ENCODE measurements around the gene DCTN2.

DCTN2 gene

DNA sequence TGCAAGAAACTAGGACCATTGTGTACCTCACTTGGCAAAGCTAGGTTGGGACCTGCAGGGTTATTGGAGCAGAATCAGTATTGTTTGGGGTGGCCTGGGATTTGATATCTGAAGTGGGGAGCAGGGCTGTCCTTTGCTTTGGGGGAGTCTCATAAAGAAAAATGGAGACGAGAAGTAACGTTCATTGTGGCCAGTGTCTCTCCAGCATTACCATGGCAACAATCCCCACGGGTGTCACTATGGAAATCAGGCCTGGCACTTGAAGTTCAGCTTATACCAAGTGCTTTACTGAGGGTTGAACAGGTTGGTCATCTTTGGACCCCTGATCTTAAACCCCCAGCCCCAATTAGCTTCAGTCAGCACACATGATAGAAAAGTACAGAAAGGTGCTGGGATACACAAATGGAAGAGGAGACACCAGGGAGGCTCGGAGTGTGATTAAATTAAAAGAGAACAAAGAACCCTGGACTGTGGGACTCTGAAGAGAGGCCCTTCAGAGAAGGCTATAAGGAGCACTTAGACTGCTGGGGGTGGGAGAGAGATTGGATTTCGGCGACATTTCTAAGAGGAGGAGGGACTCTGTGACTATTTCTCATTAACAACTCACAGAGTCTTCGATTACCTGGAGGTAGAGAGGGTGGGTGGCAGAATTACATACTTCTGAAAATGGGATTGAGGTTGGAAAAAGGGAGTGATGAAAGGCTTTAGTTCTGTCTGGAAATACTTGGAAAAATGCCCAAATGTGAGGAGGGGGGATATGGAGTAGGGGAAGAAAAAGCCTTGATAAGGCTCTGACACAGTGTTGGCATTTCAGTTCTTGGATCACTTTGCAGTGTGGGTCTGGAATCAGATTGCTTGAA, 6.6 kb upstream of the DCTN2 start:
- Histone ChIP-seq H3K27ac (no peak overlapping the region), H3K9me3 (ENCODE audit: severe bottlenecking) (no peaks in the 10 kb centered on the region), H3K4me3 (ENCODE audit: low read depth, low read length) (no peak overlapping the region), H3K27me3 (ENCODE audit: insufficient read depth, low read depth, severe bottlenecking) (no peaks in the 10 kb centered on the region), H3K36me3 (no peaks in the 10 kb centered on the region; the same call in none of the 2 replicates)
- TF ChIP-seq, protein P1, sequence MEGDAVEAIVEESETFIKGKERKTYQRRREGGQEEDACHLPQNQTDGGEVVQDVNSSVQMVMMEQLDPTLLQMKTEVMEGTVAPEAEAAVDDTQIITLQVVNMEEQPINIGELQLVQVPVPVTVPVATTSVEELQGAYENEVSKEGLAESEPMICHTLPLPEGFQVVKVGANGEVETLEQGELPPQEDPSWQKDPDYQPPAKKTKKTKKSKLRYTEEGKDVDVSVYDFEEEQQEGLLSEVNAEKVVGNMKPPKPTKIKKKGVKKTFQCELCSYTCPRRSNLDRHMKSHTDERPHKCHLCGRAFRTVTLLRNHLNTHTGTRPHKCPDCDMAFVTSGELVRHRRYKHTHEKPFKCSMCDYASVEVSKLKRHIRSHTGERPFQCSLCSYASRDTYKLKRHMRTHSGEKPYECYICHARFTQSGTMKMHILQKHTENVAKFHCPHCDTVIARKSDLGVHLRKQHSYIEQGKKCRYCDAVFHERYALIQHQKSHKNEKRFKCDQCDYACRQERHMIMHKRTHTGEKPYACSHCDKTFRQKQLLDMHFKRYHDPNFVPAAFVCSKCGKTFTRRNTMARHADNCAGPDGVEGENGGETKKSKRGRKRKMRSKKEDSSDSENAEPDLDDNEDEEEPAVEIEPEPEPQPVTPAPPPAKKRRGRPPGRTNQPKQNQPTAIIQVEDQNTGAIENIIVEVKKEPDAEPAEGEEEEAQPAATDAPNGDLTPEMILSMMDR (IDR thresholded peaks at IDR 0.05; ENCODE audit: low read depth, low read length) = no peak
- DNase-seq = no peak

DNA sequence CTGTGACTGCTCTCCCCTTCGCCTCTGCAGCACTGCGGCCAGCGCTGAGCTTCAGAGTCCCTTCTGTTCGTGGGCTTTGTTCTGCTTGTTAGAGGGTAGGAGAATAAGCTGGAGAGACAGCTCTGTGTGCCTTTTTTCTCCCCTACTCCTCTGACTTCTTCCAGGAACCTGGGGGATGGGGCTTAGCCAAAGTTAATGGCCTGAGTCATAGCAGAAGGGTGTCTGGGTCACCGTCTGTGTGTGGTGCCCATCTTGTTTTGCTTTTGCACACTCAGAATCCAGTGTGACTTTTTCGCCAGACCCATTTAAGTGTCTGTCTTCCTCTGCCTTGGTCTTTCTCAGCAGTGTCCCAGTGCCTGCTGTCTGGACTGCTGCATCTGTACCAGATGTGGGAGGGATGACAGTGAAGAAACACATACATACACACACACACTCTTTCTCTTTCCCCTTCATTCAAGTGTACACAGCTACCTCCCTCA, 5.9 kb upstream of the DCTN2 start:
- DNase-seq = no peak
- H3K27ac ChIP-seq = no peak overlapping the region
- no peaks in the 10 kb centered on the region; the same call in none of the 2 replicates for H3K36me3 ChIP-seq
- H3K4me3 ChIP-seq (ENCODE audit: low read depth, low read length) = no peak overlapping the region
- H3K27me3 ChIP-seq (ENCODE audit: insufficient read depth, low read depth, severe bottlenecking) = no peaks in the 10 kb centered on the region
- no peaks in the 10 kb centered on the region for H3K9me3 ChIP-seq (ENCODE audit: severe bottlenecking)
- TF ChIP-seq, protein P1 (IDR thresholded peaks at IDR 0.05; ENCODE audit: low read depth, low read length) = no peak

DNA sequence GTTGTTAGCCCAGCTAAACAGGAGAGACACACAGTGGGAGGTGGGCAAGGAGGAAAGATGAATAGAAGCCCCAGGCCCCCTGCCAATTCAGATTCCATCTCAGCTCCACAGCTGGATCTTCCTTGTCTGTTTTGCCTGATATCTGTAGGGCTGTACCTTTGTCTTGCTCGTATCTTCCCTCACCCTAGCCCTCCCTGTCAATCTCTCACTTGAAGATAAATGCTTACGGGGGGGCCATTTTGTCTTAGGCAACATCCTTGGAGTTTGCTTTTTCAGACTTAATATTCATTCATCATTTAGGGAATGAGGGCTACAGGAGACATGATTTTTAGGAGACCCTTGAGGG, 5.3 kb upstream of the DCTN2 start:
- H3K4me3 ChIP-seq (ENCODE audit: low read depth, low read length) = no peak overlapping the region
- H3K27me3 ChIP-seq (ENCODE audit: insufficient read depth, low read depth, severe bottlenecking) = no peaks in the 10 kb centered on the region

DNA sequence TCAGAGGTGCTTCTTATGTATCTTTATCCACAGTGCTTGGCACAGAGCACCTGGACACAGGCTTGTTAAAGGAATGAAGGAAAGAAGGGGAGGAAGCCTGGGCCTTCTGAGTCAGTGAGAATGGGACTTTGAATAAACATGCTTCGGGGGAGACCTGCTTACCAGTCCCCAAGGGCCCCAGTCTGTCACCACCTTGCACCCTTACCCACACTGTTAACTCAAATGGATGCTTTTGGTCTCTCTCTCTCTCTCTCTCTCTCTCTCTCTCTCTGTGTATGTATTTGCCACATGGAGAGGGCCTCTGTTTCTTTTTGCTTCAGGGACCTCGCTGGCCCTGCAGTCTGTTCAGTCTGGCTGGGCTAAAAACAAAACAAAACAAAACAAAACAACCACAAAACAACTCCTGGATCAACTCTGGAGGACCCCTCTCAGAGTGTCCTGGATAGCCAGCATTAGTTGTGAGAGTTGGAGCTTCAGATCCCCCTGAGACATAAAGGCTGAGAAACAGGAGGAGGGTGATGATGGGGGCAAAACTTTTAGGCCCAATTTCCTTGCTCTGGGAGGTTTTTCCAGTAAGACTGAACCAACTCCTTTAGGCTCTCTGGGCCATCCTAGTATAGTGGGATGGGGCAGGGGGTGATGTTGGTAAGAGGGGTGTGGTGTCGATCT, 4.8 kb upstream of the DCTN2 start:
- no peaks in the 10 kb centered on the region for H3K9me3 ChIP-seq (ENCODE audit: severe bottlenecking)
- no peak overlapping the region for H3K4me3 ChIP-seq (ENCODE audit: low read depth, low read length)
- H3K27me3 ChIP-seq (ENCODE audit: insufficient read depth, low read depth, severe bottlenecking) = no peaks in the 10 kb centered on the region
- TF ChIP-seq, protein P1 (IDR thresholded peaks at IDR 0.05; ENCODE audit: low read depth, low read length) = no peak
- H3K27ac ChIP-seq = no peak overlapping the region
- DNase-seq = no peak
- H3K36me3 ChIP-seq = no peaks in the 10 kb centered on the region; the same call in none of the 2 replicates

More for the DNA sequence above, 5.3 kb upstream of the DCTN2 start:
- H3K27ac ChIP-seq = no peak overlapping the region
- no peaks in the 10 kb centered on the region; the same call in none of the 2 replicates for H3K36me3 ChIP-seq
- TF ChIP-seq, protein P1 (IDR thresholded peaks at IDR 0.05; ENCODE audit: low read depth, low read length) = no peak
- H3K9me3 ChIP-seq (ENCODE audit: severe bottlenecking) = no peaks in the 10 kb centered on the region
- DNase-seq = no peak

DNA sequence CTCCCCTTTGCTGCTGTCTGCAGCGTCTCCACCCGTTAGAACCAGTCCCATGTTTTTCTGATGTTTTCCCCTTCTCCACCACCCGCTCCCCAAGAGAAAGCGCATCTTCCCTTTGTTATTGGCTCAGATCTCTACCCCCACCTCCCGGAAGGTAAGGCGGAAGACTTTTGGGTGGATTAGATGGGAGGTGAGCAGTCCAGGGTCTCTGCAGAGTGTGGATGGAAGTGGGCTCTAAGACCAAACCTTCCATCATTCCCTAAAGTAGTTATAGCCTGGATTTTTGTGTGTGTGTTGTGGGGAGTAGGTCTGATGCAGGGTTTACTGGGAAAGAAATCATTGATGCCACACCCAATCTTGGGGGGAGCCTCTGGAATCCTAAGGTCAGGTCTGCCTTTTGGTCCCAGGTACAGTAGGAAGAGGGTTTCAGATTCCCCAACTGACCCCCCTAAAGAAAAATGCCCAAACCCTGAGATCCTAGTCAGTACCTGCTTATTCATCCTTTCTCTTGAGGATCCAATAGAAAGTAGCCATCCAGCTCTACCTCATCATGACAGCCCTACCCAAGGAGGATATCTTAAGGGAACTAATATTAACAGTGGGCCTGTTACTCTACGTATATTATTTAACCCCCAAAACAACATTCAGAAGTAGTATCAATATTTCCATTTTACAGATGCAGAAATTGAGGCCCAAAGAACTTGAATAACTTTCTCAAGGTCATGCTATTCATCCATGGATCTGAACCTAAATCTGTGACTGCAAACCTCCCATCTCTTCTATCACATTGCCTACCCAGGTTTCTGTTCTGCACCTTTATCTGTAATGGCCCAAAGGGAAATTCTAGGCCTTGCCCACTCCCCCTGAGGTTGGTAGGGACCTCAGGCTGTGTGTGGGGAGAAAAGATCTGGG, 3.9 kb upstream of the DCTN2 start:
- no peaks in the 10 kb centered on the region for H3K27me3 ChIP-seq (ENCODE audit: insufficient read depth, low read depth, severe bottlenecking)
- no peak overlapping the region for H3K27ac ChIP-seq
- H3K9me3 ChIP-seq (ENCODE audit: severe bottlenecking) = no peaks in the 10 kb centered on the region
- no peak for DNase-seq
- TF ChIP-seq, protein P1 (IDR thresholded peaks at IDR 0.05; ENCODE audit: low read depth, low read length) = no peak
- no peaks in the 10 kb centered on the region; the same call in none of the 2 replicates for H3K36me3 ChIP-seq
- H3K4me3 ChIP-seq (ENCODE audit: low read depth, low read length) = peak overlapping the region; percentile 50

Data from WERI-Rb-1 (cell line).